Stimulated activated CD8-positive, alpha-beta memory T cell treated with anti-CD3 and anti-CD28 coated beads, Interleukin-7, amount 100 ng/mL, for 4 hours (primary cell): ENCODE data around the gene KLK5.

Experiments
- DNase-seq, 2 donors: peaks; one replicate each; pipeline ENCODE4 v3.0.0-alpha.2; 2020; ENCODE audit warnings: low read depth in 2 of 2

KLK5 gene

GRCh38 chr19:50969413-50969760, 16.5 kb upstream of the KLK5 start, which contains the start of gene KLK6:
KLK6 (minus strand) TSS chr19:50969591; CDS start chr19:50968104, 1,487 bp downstream.
- DNase-seq, result no peak

GRCh38 chr19:50968716-50969412, 16.0 kb upstream of the KLK5 start:
- no peak for DNase-seq

- no peak for DNase-seq
These were observed 15.3 kb upstream of the KLK5 start for GRCh38 chr19:50967929-50968715.

- no peak for DNase-seq
These were observed 11.4 kb upstream of the KLK5 start for GRCh38 chr19:50964266-50964665.

- no peak for DNase-seq
These were observed 10.5 kb upstream of the KLK5 start for GRCh38 chr19:50963381-50963780.

GRCh38 chr19:50962245-50962644, 9.4 kb upstream of the KLK5 start:
- no peak for DNase-seq

- no peak for DNase-seq
These were observed 7.1 kb upstream of the KLK5 start for GRCh38 chr19:50959731-50960500.

GRCh38 chr19:50957587-50957986, 4.7 kb upstream of the KLK5 start:
- DNase-seq, result no peak

- DNase-seq, result no peak
These were observed 3.0 kb downstream of the KLK5 start for GRCh38 chr19:50949861-50950260.

GRCh38 chr19:50947123-50947522, 5.7 kb downstream of the KLK5 start:
- DNase-seq, result no peak

GRCh38 chr19:50944795-50945194, 8.0 kb downstream of the KLK5 start:
- DNase-seq, result no peak

- DNase-seq, result no peak
These were observed 9.6 kb downstream of the KLK5 start for GRCh38 chr19:50943074-50943828.

GRCh38 chr19:50939596-50939995, 13.2 kb downstream of the KLK5 start:
- DNase-seq, result no peak

- no peak for DNase-seq
These were observed 19.2 kb downstream of the KLK5 start for GRCh38 chr19:50933640-50934039.

- DNase-seq, result no peak
These were observed 20.2 kb downstream of the KLK5 start for GRCh38 chr19:50932690-50933083.

- DNase-seq, result no peak
These were observed 20.7 kb downstream of the KLK5 start for GRCh38 chr19:50932018-50932689.

- DNase-seq, result no peak
These were observed 21.8 kb downstream of the KLK5 start for GRCh38 chr19:50931023-50931422.

- no peak for DNase-seq
These were observed 24.0 kb downstream of the KLK5 start for GRCh38 chr19:50928831-50929230.

- DNase-seq, result no peak
These were observed 26.7 kb downstream of the KLK5 start for GRCh38 chr19:50926144-50926543.

- DNase-seq, result no peak
These were observed 27.1 kb downstream of the KLK5 start for GRCh38 chr19:50925734-50926133.

- no peak for DNase-seq
These were observed 28.3 kb downstream of the KLK5 start for GRCh38 chr19:50924586-50924985.
